Memory B cell (primary cell): Measurements from ENCODE around the gene COL6A6.

ENCODE experiments used
- ATAC-seq: fragments of 150-1000 bp; cut with Tn5 transposase; 2 replicates; pipeline ENCODE4 v1.10.0; 2021; ENCODE audit warnings: low read depth, mild to moderate bottlenecking, moderate library complexity
- DNase-seq, 2 donors: peaks; one replicate each; pipeline ENCODE4 v3.0.0; 2022; ENCODE audit warnings: low spot score in 2 of 2
- H3K27ac Mint-ChIP-seq: one replicate; pipeline ENCODE4 v1.8.0; 2022; ENCODE audit warnings: mild to moderate bottlenecking, moderate library complexity, mixed read lengths
- H3K27me3 Mint-ChIP-seq: one replicate; pipeline ENCODE4 v1.8.0; 2022; ENCODE audit warnings: mixed read lengths
- H3K36me3 Mint-ChIP-seq: one replicate; pipeline ENCODE4 v1.8.0; 2022; ENCODE audit warnings: mild to moderate bottlenecking, mixed read lengths
- H3K4me1 Mint-ChIP-seq: one replicate; pipeline ENCODE4 v1.8.0; 2022; ENCODE audit warnings: mixed read lengths
- H3K4me3 Mint-ChIP-seq: one replicate; pipeline ENCODE4 v1.8.0; 2022; ENCODE audit warnings: mild to moderate bottlenecking, moderate library complexity, mixed read lengths
- H3K9me3 Mint-ChIP-seq: one replicate; pipeline ENCODE4 v1.8.0; 2022; ENCODE audit warnings: mixed read lengths

COL6A6 gene

GRCh38 chr3:130557336-130558035 is 40.5 kb downstream of the COL6A6 start:
- H3K9me3 Mint-ChIP-seq = no peaks in the 10 kb centered on the region
- H3K4me1 Mint-ChIP-seq = no peaks in the 10 kb centered on the region
- peaks cover 4% of the 10 kb centered on the region for H3K36me3 Mint-ChIP-seq
- H3K4me3 Mint-ChIP-seq = no peak overlapping the region
- ATAC-seq = no peak
- H3K27ac Mint-ChIP-seq = no peak overlapping the region
- peaks cover 16% of the 10 kb centered on the region for H3K27me3 Mint-ChIP-seq
- no peak for DNase-seq

GRCh38 chr3:130558366-130558765 is 41.4 kb downstream of the COL6A6 start:
- Mint-ChIP-seq H3K4me3 (no peak overlapping the region), H3K4me1 (no peaks in the 10 kb centered on the region), H3K36me3 (peaks cover 4% of the 10 kb centered on the region), H3K27me3 (peaks cover 16% of the 10 kb centered on the region), H3K9me3 (no peaks in the 10 kb centered on the region), H3K27ac (no peak overlapping the region)
- ATAC-seq (no peak), DNase-seq (no peak)

GRCh38 chr3:130565224-130565623 is 48.2 kb downstream of the COL6A6 start:
- no peaks in the 10 kb centered on the region for H3K4me1 Mint-ChIP-seq
- no peak for ATAC-seq

More at GRCh38 chr3:130565224-130565623, 48.2 kb downstream of the COL6A6 start:
- Mint-ChIP-seq H3K27me3 (peaks cover 2% of the 10 kb centered on the region), H3K4me3 (no peak overlapping the region), H3K36me3 (no peaks in the 10 kb centered on the region), H3K9me3 (no peaks in the 10 kb centered on the region), H3K27ac (no peak overlapping the region)
- DNase-seq = no peak
